ENCODE measurements around the gene FAF1.

DNA sequence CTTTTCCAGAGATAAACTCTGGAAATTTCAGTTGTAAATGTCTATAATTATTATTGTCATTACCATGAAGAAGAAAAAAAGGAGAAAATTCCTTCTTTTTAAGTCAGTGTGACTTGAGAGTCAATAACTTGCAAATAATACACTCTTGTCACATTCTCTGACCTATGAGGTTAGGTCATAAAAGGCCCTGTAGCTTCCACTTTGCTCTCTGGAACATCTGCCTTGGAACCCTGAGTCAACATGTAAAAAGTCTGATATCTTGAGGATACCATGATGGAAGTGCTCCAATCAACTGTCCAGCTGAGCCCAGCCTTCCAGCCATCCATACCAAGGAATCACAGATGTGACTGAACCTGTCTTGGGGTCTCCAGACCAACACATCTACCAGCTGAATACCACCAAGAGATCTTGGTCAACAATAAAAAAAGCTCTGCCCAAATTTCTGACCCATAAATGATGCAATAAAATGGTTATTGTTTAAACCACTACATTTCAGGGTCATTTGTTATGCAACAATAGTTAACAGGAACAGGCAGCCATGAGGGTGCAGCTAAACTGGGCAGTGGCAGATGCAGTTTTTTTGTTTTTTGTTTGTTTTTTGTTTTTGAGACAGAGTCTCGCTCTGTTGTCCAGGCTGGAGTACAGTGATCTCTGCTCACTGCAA lies 547.1 kb downstream of the FAF1 start:
- TF ChIP-seq MEF2A (IDR thresholded peaks at IDR 0.05; ENCODE audit: borderline replicate concordance, low read depth) (no peak), EZH2phosphoT487 (IDR thresholded peaks at IDR 0.05; ENCODE audit: borderline replicate concordance, low read depth) (no peak), EP300 (IDR thresholded peaks at IDR 0.05; ENCODE audit: borderline replicate concordance in 1 of 2, low read depth in 1 of 2, low read length in 1 of 2) (no peak), TAF1 (IDR thresholded peaks at IDR 0.05; ENCODE audit: borderline replicate concordance, low read depth, low read length) (no peak), RCOR1 (IDR thresholded peaks at IDR 0.05; ENCODE audit: low read length) (no peak), GABPA (IDR thresholded peaks at IDR 0.05; ENCODE audit: low read depth) (no peak), NFIC (IDR thresholded peaks at IDR 0.05; ENCODE audit: borderline replicate concordance) (no peak), TEAD4 (IDR thresholded peaks at IDR 0.05; ENCODE audit: borderline replicate concordance, insufficient read depth) (no peak), SIN3A (IDR thresholded peaks at IDR 0.05; ENCODE audit: borderline replicate concordance, low read depth, low read length) (no peak), NRF1 (IDR thresholded peaks at IDR 0.05; ENCODE audit: low read depth, low read length) (no peak), ELF1 (IDR thresholded peaks at IDR 0.05) (no peak)
- TF ChIP-seq, protein P1, sequence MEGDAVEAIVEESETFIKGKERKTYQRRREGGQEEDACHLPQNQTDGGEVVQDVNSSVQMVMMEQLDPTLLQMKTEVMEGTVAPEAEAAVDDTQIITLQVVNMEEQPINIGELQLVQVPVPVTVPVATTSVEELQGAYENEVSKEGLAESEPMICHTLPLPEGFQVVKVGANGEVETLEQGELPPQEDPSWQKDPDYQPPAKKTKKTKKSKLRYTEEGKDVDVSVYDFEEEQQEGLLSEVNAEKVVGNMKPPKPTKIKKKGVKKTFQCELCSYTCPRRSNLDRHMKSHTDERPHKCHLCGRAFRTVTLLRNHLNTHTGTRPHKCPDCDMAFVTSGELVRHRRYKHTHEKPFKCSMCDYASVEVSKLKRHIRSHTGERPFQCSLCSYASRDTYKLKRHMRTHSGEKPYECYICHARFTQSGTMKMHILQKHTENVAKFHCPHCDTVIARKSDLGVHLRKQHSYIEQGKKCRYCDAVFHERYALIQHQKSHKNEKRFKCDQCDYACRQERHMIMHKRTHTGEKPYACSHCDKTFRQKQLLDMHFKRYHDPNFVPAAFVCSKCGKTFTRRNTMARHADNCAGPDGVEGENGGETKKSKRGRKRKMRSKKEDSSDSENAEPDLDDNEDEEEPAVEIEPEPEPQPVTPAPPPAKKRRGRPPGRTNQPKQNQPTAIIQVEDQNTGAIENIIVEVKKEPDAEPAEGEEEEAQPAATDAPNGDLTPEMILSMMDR (IDR thresholded peaks at IDR 0.05): no peak
- TF ChIP-seq, protein P2, sequence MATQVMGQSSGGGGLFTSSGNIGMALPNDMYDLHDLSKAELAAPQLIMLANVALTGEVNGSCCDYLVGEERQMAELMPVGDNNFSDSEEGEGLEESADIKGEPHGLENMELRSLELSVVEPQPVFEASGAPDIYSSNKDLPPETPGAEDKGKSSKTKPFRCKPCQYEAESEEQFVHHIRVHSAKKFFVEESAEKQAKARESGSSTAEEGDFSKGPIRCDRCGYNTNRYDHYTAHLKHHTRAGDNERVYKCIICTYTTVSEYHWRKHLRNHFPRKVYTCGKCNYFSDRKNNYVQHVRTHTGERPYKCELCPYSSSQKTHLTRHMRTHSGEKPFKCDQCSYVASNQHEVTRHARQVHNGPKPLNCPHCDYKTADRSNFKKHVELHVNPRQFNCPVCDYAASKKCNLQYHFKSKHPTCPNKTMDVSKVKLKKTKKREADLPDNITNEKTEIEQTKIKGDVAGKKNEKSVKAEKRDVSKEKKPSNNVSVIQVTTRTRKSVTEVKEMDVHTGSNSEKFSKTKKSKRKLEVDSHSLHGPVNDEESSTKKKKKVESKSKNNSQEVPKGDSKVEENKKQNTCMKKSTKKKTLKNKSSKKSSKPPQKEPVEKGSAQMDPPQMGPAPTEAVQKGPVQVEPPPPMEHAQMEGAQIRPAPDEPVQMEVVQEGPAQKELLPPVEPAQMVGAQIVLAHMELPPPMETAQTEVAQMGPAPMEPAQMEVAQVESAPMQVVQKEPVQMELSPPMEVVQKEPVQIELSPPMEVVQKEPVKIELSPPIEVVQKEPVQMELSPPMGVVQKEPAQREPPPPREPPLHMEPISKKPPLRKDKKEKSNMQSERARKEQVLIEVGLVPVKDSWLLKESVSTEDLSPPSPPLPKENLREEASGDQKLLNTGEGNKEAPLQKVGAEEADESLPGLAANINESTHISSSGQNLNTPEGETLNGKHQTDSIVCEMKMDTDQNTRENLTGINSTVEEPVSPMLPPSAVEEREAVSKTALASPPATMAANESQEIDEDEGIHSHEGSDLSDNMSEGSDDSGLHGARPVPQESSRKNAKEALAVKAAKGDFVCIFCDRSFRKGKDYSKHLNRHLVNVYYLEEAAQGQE (IDR thresholded peaks at IDR 0.05; ENCODE audit: low read depth, low read length): no peak
